Gastrocnemius medialis (tissue), 4 donors: ENCODE results near the gene NKD1. TPM values are rescaled to one million over a fixed set of nuclear protein-coding genes. Genes with fewer than 3 reads are reported as not detected.

Experiments
- ATAC-seq, 2 donors: fragments of 150-250 bp; one replicate each; pipeline ENCODE4 v1.9.1; 2016
- DNase-seq, 2 donors: peaks; one replicate each; pipeline ENCODE4 v3.0.0-alpha.2; 2019
- H3K27ac ChIP-seq, 4 donors: fragments of 200-600 bp; sonication (generic); 1 replicate in 1 of 4; 2 replicates in 3 of 4; pipeline ENCODE4 v1.5.1; 2016 to 2018; ENCODE audit warnings: mild to moderate bottlenecking in 2 of 4, moderate library complexity in 1 of 4
- H3K27me3 ChIP-seq, 3 donors: fragments of 200-600 bp; sonication (generic) in 2 of 3; 1 replicate in 1 of 3; 2 replicates in 2 of 3; pipeline versions ENCODE4 v1.5.1 to v1.6.0; 2016 to 2019; ENCODE audit warnings: mild to moderate bottlenecking in 1 of 3, moderate library complexity in 1 of 3
- H3K36me3 ChIP-seq, 2 donors: fragments of 200-600 bp; sonication (generic) in 1 of 2; one replicate each; pipeline ENCODE4 v1.5.1; 2017 to 2018
- H3K4me1 ChIP-seq, 2 donors: fragments of 200-600 bp; sonication (generic) in 1 of 2; one replicate each; pipeline ENCODE4 v1.5.1; 2016 to 2017; ENCODE audit warnings: mild to moderate bottlenecking in 2 of 2
- H3K4me3 ChIP-seq, 4 donors: fragments of 200-600 bp; sonication (generic) in 3 of 4; 1 replicate in 1 of 4; 2 replicates in 3 of 4; pipeline ENCODE4 v1.5.1; 2016 to 2019; ENCODE audit warnings: mild to moderate bottlenecking in 2 of 4
- H3K9me3 ChIP-seq, 3 donors: fragments of 200-600 bp; sonication (generic) in 2 of 3; 1 replicate in 1 of 3; 2 replicates in 2 of 3; pipeline ENCODE4 v1.5.1; 2016 to 2019
- CTCF ChIP-seq, 5 experiments: fragments of 450-650 bp in 3 of 5; fragments of 200-600 bp in 2 of 5; sonication (generic) in 2 of 5; IDR thresholded peaks in 4 of 5; conservative IDR thresholded peaks in 1 of 5; 1 replicate in 4 of 5; 2 replicates in 1 of 5; pipeline ENCODE4 v1.5.1; 2016 to 2019; ENCODE audit warnings: antibody characterized with exemption in 5 of 5, mild to moderate bottlenecking in 3 of 5, moderate library complexity in 3 of 5
- POLR2A ChIP-seq, 2 donors: fragments of 450-650 bp; IDR thresholded peaks; one replicate each; pipeline ENCODE4 v1.6.1; 2017; ENCODE audit warnings: antibody characterized with exemption in 2 of 2, mild to moderate bottlenecking in 2 of 2, moderate library complexity in 2 of 2
- in situ Hi-C, 4 donors: fragments of 200-750 bp; cut with MboI; loops; one replicate each; pipeline versions ENCODE4 v1.15.0 to v1.8.0; 2017; ENCODE audit warnings: low sequenced_read_pairs in 4 of 4
- intact Hi-C: fragments of 100-400 bp; cut with DNase I; formaldehyde crosslinking; loops from one replicate; pipeline ENCODE4 v1.15.1; 2023; ENCODE audit warnings: low total_unique reads
- total RNA-seq, 4 donors: library from RNA; depleted of rRNA; stranded (reverse); fragments of >200 nt; gene quantifications; one replicate each; pipeline versions ENCODE4 v1.1.0 to v1.2.3, GENCODE V29; 2016

The NKD1 gene
- total RNA-seq, 4 donors from 2014 or later = 0.10 to 0.75 (median 0.19) TPM

GRCh38 chr16:50581845-50582244 lies 33.6 kb downstream of the NKD1 start:
- no peak for TF ChIP-seq CTCF (IDR thresholded peaks at IDR 0.05 in 4 of 5, conservative IDR thresholded peaks at IDR 0.05 in 1 of 5)
- TF ChIP-seq POLR2A (IDR thresholded peaks at IDR 0.05) = no peak
- in situ Hi-C loops = no loop called here

GRCh38 chr16:50583211-50583610 lies 35.0 kb downstream of the NKD1 start:
- ATAC-seq (no peak), DNase-seq (no peak)
- Histone ChIP-seq H3K4me1 (no peaks in the 10 kb centered on the region), H3K27me3 (no peaks in the 10 kb centered on the region), H3K9me3 (no peaks in the 10 kb centered on the region), H3K4me3 (no peak overlapping the region), H3K36me3 (no peaks in the 10 kb centered on the region), H3K27ac (no peak overlapping the region)
- TF ChIP-seq CTCF (IDR thresholded peaks at IDR 0.05 in 4 of 5, conservative IDR thresholded peaks at IDR 0.05 in 1 of 5) = no peak
- no peak for TF ChIP-seq POLR2A (IDR thresholded peaks at IDR 0.05)
- intact Hi-C loops = no loop called here
- in situ Hi-C loops = no loop called here

More at GRCh38 chr16:50581845-50582244, 33.6 kb downstream of the NKD1 start:
- no peaks in the 10 kb centered on the region for H3K4me1 ChIP-seq
- intact Hi-C loops = no loop called here
- H3K27ac ChIP-seq = no peak overlapping the region
- H3K27me3 ChIP-seq = no peaks in the 10 kb centered on the region
- ATAC-seq (no peak), DNase-seq (no peak)
- H3K9me3 ChIP-seq = no peaks in the 10 kb centered on the region
- no peak overlapping the region for H3K4me3 ChIP-seq
- no peaks in the 10 kb centered on the region for H3K36me3 ChIP-seq

DNA sequence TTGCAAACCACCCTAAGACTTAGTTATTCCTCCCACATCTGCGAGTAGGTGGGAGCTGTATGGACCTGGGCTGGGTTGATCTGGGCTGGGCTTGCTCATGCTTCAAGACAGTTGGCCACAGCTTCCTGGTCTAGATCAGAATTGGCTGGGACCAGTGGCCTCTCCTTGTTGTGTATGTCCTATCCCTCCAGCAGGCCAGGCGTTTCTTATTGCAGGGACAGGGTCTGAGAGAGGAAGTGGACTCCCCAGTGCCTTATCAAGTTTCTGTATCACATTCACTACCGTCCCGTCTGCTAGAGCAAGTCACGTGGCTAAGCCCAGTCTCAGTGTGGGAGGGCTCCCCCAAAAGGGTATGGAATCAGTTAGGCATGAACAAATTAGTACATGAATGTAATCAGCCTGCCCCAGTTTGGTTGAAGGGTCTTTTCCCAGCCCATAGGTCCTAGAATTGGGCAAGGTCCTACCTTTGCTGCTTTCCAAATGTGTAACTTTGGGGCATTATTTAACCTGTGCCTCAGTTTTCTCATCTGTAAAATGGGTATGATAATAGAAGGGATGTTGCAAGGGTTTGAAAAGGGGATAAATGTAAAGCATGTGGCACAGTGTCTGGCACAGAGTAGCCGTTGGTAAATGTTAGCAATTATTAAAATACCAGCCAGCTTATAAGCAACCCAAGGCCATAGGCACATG lies 36.0 kb downstream of the NKD1 start:
- H3K4me1 ChIP-seq = no peaks in the 10 kb centered on the region
- ATAC-seq = no peak
- no peak for TF ChIP-seq POLR2A (IDR thresholded peaks at IDR 0.05)
- no peak for TF ChIP-seq CTCF (IDR thresholded peaks at IDR 0.05 in 4 of 5, conservative IDR thresholded peaks at IDR 0.05 in 1 of 5)
- intact Hi-C loops (no loop called here), in situ Hi-C loops (no loop called here)
- H3K9me3 ChIP-seq = no peaks in the 10 kb centered on the region
- no peak overlapping the region for H3K27ac ChIP-seq
- H3K36me3 ChIP-seq = no peaks in the 10 kb centered on the region
- H3K4me3 ChIP-seq = no peak overlapping the region
- no peaks in the 10 kb centered on the region for H3K27me3 ChIP-seq
- DNase-seq = no peak

DNA sequence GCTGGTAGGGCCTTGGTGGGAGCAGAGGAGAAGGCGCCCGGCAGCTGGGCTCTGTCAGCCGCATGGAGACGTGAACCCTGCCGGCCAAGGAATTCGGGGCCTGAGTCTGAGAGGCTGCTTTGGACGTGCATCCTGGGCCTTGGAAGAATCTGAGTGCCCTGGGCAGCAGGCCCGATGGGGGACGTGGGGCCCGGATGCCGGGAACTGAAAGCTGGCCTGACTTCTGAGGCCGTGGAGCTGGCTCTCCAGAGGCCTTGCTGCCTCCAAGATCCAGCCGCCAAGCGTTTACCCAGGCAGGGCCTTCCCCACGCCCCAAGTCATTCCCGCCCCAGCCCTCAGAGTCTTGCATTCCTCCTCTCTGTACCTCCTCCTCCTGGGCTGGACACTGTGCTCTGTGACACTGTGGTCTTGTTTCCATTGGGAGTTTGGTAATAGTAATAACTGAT lies 37.2 kb downstream of the NKD1 start:
- no peak overlapping the region for H3K4me3 ChIP-seq
- TF ChIP-seq POLR2A (IDR thresholded peaks at IDR 0.05) = no peak
- no peak for TF ChIP-seq CTCF (IDR thresholded peaks at IDR 0.05 in 4 of 5, conservative IDR thresholded peaks at IDR 0.05 in 1 of 5)
- ATAC-seq (no peak), DNase-seq (peak in 1 of 2 donors; percentile 19)
- H3K4me1 ChIP-seq = no peaks in the 10 kb centered on the region
- no peaks in the 10 kb centered on the region for H3K27me3 ChIP-seq
- in situ Hi-C loops (no loop called here), intact Hi-C loops (no loop called here)
- no peaks in the 10 kb centered on the region for H3K36me3 ChIP-seq
- H3K9me3 ChIP-seq = no peaks in the 10 kb centered on the region
- H3K27ac ChIP-seq = no peak overlapping the region

DNA sequence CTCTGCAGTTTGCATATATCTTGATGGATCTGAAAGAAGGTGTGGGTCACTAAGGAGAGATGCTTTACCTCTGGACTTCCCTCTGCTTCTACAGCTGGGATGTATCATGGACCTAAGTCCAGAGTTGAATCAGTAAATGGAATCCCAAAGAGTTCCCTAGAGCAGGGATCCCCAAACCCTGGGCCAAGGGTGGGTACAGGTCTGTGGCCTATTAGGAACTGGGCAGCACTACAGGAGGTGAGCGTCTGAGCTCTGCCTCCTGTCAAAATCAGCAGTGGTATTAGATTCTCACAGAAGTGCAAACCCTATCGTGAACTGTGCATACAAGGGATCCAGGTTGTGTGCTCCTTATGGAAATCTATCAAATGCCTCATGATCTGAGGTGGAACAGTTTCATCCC lies 39.3 kb downstream of the NKD1 start:
- no peak for ATAC-seq
- H3K27me3 ChIP-seq = no peaks in the 10 kb centered on the region
- no peaks in the 10 kb centered on the region for H3K36me3 ChIP-seq
- peaks cover 0 to 3% of the 10 kb centered on the region in 2 donors for H3K4me1 ChIP-seq
- no peak for DNase-seq
- H3K27ac ChIP-seq = no peak overlapping the region
- intact Hi-C loops (no loop called here), in situ Hi-C loops (no loop called here)
- no peak for TF ChIP-seq POLR2A (IDR thresholded peaks at IDR 0.05)
- TF ChIP-seq CTCF (IDR thresholded peaks at IDR 0.05 in 4 of 5, conservative IDR thresholded peaks at IDR 0.05 in 1 of 5) = no peak
- H3K9me3 ChIP-seq = no peaks in the 10 kb centered on the region
- no peak overlapping the region for H3K4me3 ChIP-seq
